GM18498 (cell line): ENCODE results near the gene GOLGA8R.
"Not testable (repeated sequence)": the region's sequence is repeated elsewhere in the genome, so short reads cannot be mapped to it uniquely, and the experiment has no call there.

Source experiments
- ATAC-seq: cut with Tn5 transposase; IDR thresholded peaks from one replicate; pipeline ENCODE4 v1.9.1; 2021; ENCODE audit warnings: mild to moderate bottlenecking, moderate library complexity; ENCODE audit not compliant: unreplicated experiment

Gene GOLGA8R

GRCh38 chr15:30414160-30414559 lies at the start of gene GOLGA8R:
TSS of gene GOLGA8R (minus strand) at chr15:30414260. CDS start at chr15:30414162, 98 bp downstream.
- not testable (repeated sequence) for ATAC-seq

GRCh38 chr15:30463849-30464248 lies 49.8 kb upstream of the GOLGA8R start:
- ATAC-seq: not testable (repeated sequence)

GRCh38 chr15:30462176-30462575 lies 48.1 kb upstream of the GOLGA8R start:
- not testable (repeated sequence) for ATAC-seq

GRCh38 chr15:30452702-30453101 lies 38.6 kb upstream of the GOLGA8R start:
- ATAC-seq: not testable (repeated sequence)

- ATAC-seq: not testable (repeated sequence)
Measured at GRCh38 chr15:30438348-30438747, 24.3 kb upstream of the GOLGA8R start.

- ATAC-seq: not testable (repeated sequence)
Measured at GRCh38 chr15:30435878-30436277, 21.8 kb upstream of the GOLGA8R start.

- not testable (repeated sequence) for ATAC-seq
Measured at GRCh38 chr15:30420723-30421122, 6.7 kb upstream of the GOLGA8R start.

GRCh38 chr15:30407636-30408035 lies 6.4 kb downstream of the GOLGA8R start:
- ATAC-seq: not testable (repeated sequence)

GRCh38 chr15:30398988-30399387 lies 15.1 kb downstream of the GOLGA8R start:
- ATAC-seq: not testable (repeated sequence)

- ATAC-seq: not testable (repeated sequence)
Measured at GRCh38 chr15:30393664-30393991, 20.4 kb downstream of the GOLGA8R start.

GRCh38 chr15:30392766-30393663 lies 21.0 kb downstream of the GOLGA8R start, which contains the start of gene CHRFAM7A:
TSS of gene CHRFAM7A (minus strand) at chr15:30393540. CDS start at chr15:30383351, 10,189 bp downstream.
- ATAC-seq: not testable (repeated sequence)

- not testable (repeated sequence) for ATAC-seq
Measured at GRCh38 chr15:30386318-30386887, 27.7 kb downstream of the GOLGA8R start.

GRCh38 chr15:30377082-30377413 lies 37.0 kb downstream of the GOLGA8R start:
- ATAC-seq: not testable (repeated sequence)

- not testable (repeated sequence) for ATAC-seq
Measured at GRCh38 chr15:30376375-30377081, 37.5 kb downstream of the GOLGA8R start.

- not testable (repeated sequence) for ATAC-seq
Measured at GRCh38 chr15:30375872-30376271, 38.2 kb downstream of the GOLGA8R start.

- not testable (repeated sequence) for ATAC-seq
Measured at GRCh38 chr15:30374862-30375261, 39.2 kb downstream of the GOLGA8R start.

- ATAC-seq: not testable (repeated sequence)
Measured at GRCh38 chr15:30368271-30368670, 45.8 kb downstream of the GOLGA8R start.

GRCh38 chr15:30367246-30367645 lies 46.8 kb downstream of the GOLGA8R start:
- not testable (repeated sequence) for ATAC-seq

- not testable (repeated sequence) for ATAC-seq
Measured at GRCh38 chr15:30361404-30361803, 52.7 kb downstream of the GOLGA8R start.

GRCh38 chr15:30360990-30361389 lies 53.1 kb downstream of the GOLGA8R start:
- not testable (repeated sequence) for ATAC-seq

- ATAC-seq: not testable (repeated sequence)
Measured at GRCh38 chr15:30355043-30355442, 59.0 kb downstream of the GOLGA8R start.
